Activated naive CD8-positive, alpha-beta T cell treated with anti-CD3 and anti-CD28 coated beads, Interleukin-2, amount 50 U/mL, for 16 hours (primary cell): Measurements from ENCODE around the gene ZFYVE1.
"Not testable (repeated sequence)": the region's sequence is repeated elsewhere in the genome, so short reads cannot be mapped to it uniquely, and the experiment has no call there.

Experiments
- DNase-seq: peaks from one replicate; pipeline ENCODE4 v3.0.0-alpha.2; 2020; ENCODE audit warnings: low read depth, low spot score

The ZFYVE1 gene

GRCh38 chr14:73026845-73027542 lies at the start of gene ZFYVE1:
ZFYVE1 (minus strand) TSS chr14:73027106; CDS start chr14:73024508, 2,598 bp downstream.
- DNase-seq, result peak; percentile 70

- no peak for DNase-seq
Observed at GRCh38 chr14:73069585-73069984, 42.7 kb upstream of the ZFYVE1 start.

- no peak for DNase-seq
Observed at GRCh38 chr14:73058922-73059673, 32.2 kb upstream of the ZFYVE1 start.

- DNase-seq, result peak; percentile 87
Observed at GRCh38 chr14:73058224-73058921, 31.5 kb upstream of the ZFYVE1 start, which contains the start of gene RBM25. RBM25 (plus strand) TSS chr14:73058534; CDS start chr14:73071642, 13,108 bp downstream.

DNA sequence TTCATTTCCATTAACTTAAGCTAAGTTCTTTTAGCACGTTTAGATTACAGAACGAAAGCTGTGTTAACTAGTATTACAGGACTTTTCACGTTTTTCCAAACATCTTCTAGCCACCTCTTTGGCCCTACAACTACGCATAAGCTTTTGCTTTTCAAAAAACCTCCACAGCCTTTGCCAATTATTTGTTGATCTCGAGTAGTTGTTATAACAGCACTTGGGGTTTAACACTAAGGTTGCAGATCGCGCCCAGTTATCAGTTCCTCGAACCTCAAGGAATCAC lies 31.0 kb upstream of the ZFYVE1 start:
- DNase-seq, result no peak

GRCh38 chr14:73055251-73055650 lies 28.3 kb upstream of the ZFYVE1 start:
- no peak for DNase-seq

DNA sequence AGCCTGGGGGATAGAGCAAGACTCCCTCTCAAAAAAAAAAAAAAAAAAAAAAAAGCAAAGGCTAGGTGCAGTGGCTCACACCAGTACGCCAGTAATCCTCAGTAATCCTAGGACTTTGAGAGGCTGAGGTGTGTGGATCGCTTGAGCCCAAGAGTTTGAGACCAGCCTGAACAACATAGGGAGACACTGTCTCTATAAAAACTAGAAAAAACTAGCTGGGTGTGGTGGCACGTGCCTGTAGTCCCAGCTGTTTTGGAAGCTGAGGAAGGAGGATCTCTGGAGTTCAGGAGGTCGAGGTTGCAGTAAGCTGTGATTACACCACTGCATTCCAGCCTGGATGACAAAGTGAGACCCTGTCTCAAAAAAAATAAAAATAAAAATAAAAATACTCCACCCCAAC lies 22.5 kb upstream of the ZFYVE1 start:
- no peak for DNase-seq

- no peak for DNase-seq
Observed at GRCh38 chr14:73047808-73048207, 20.9 kb upstream of the ZFYVE1 start.

GRCh38 chr14:73036706-73037450 lies 10.0 kb upstream of the ZFYVE1 start:
- not testable (repeated sequence) for DNase-seq

DNA sequence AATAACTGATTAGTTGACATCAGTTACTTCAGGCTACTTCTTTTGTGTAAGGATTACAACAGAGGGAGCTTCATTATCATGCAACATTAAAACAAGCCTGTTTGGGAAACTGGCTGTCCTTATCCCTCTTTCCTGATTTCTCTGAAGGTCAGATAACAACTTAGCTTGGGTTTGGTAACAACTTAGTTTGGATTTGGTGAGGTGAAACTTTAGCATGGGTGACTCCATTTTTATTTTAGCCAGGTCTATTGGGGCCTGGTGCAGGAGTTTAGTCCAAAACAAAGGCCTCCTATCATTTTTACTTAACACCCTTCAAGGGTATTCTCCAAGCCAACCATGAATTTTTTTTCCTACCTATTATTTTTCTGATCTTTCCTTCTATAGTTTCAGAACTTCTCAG lies 1.1 kb upstream of the ZFYVE1 start:
- DNase-seq, result no peak

- no peak for DNase-seq
Observed at GRCh38 chr14:73027546-73027945, 640 bp upstream of the ZFYVE1 start.

DNA sequence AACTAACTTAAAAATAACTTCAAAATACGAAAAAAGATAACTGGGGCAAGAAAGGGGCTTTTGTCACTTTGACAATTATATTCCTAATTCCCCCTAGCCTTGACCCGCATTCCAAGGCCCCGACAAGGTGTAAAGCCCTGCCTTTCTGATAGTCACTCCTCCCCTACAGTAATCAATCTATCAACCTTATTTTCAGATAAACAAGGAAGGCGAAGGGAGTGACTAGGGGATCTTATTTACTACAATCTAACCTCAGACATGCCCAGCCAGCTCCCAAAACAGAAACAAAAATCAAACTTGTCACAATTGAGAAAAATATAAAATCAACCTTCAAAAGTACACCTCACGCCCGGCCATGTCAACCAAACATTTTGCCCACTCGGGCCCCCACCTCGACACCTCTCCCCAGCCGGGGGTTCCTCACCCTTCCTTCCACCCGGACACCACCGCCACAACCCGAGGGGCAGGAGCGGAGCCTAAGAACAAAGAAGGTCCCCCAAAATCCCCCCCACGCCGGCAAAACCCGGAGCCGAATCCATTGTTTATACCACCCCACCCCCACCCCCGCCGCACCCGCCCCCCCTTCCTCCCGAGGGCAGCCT lies 562 bp downstream of the ZFYVE1 start:
- no peak for DNase-seq

GRCh38 chr14:73025544-73025943 lies 1.4 kb downstream of the ZFYVE1 start:
- no peak for DNase-seq

- no peak for DNase-seq
Observed at GRCh38 chr14:73022051-73022450, 4.9 kb downstream of the ZFYVE1 start.

GRCh38 chr14:73016011-73016410 lies 10.9 kb downstream of the ZFYVE1 start:
- DNase-seq, result not testable (repeated sequence)

- not testable (repeated sequence) for DNase-seq
Observed at GRCh38 chr14:73015552-73015951, 11.4 kb downstream of the ZFYVE1 start.

GRCh38 chr14:73014105-73014504 lies 12.8 kb downstream of the ZFYVE1 start:
- DNase-seq, result no peak

DNA sequence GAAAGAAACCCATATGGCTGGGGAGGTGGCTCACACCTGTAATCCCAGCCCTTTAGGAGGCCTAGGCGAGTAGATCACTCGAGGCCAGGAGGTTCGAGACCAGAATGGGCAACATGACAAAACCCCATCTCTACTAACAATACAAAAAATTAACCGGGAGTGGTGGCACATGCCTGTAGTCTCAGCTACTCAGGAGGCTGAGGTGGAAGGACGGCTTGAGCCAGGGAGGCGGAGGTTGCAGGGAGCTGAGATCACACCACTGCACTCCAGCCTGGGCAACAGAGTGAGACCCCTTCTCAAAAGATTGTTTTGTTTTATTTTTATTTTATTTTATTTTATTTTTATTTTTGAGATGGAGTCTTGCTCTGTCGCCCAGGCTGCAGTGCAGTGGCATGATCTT lies 15.7 kb downstream of the ZFYVE1 start:
- not testable (repeated sequence) for DNase-seq

DNA sequence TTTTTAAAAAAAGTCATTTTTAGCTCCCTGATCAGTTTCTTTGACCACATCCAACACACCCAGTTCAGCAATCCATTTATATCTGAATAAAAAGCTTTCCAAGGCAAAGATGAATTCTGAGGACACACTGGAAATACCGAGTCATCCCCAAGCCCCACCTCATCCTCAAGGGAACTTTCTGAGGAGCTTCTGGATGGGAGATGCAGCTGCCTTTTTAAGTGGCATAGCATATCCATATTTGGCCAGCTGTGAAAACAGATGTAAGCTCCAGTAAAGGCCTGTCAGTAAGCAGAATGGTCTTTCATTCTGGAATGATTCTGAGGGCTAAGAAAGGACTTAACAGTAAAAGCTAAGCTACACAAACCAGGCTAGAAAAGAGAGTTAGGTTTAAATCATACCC lies 18.4 kb downstream of the ZFYVE1 start:
- DNase-seq, result no peak

GRCh38 chr14:73007835-73008234 lies 19.1 kb downstream of the ZFYVE1 start:
- DNase-seq, result no peak

GRCh38 chr14:73004641-73005040 lies 22.3 kb downstream of the ZFYVE1 start:
- DNase-seq, result not testable (repeated sequence)
